GM23338 (cell line): ENCODE data around the gene NOXA1. TPM values are rescaled to one million over a fixed set of nuclear protein-coding genes. Genes with fewer than 3 reads are reported as not detected.

Experiments
- ATAC-seq: fragments of 200-7000 bp; cut with Tn5 transposase; 3 replicates; pipeline ENCODE4 v1.9.1; 2020
- DNase-seq: peaks from one replicate; pipeline ENCODE4 v3.0.0-alpha.2; 2015; ENCODE audit warnings: low spot score
- H2AFZ ChIP-seq: fragments of 200-600 bp; sonication (generic); 2 replicates; pipeline ENCODE4 v1.8.0; 2016; ENCODE audit warnings: antibody characterized with exemption, mild to moderate bottlenecking, moderate library complexity
- H3F3A ChIP-seq: fragments of 200-600 bp; sonication (generic); replicated peaks from 2 replicates; pipeline ENCODE4 v1.8.0; 2017; ENCODE audit warnings: antibody characterized with exemption, mixed run types, low read depth
- H3K27ac ChIP-seq: fragments of 200-600 bp; sonication (generic); 2 replicates; pipeline ENCODE4 v1.6.1; 2016; ENCODE audit warnings: low read depth
- H3K27me3 ChIP-seq: fragments of 200-600 bp; sonication (generic); 2 replicates; pipeline ENCODE4 v1.8.0; 2016; ENCODE audit warnings: mild to moderate bottlenecking, mixed run types, moderate library complexity; ENCODE audit not compliant: insufficient read depth
- H3K36me3 ChIP-seq: fragments of 200-600 bp; sonication (generic); 2 replicates; pipeline ENCODE4 v1.8.0; 2016; ENCODE audit warnings: mild to moderate bottlenecking; ENCODE audit not compliant: insufficient read depth
- H3K4me1 ChIP-seq: fragments of 200-600 bp; sonication (generic); 2 replicates; pipeline ENCODE4 v1.8.0; 2016; ENCODE audit warnings: mild to moderate bottlenecking, moderate library complexity; ENCODE audit not compliant: insufficient read depth
- H3K4me2 ChIP-seq: fragments of 200-600 bp; sonication (generic); 2 replicates; pipeline ENCODE4 v1.7.1; 2017; ENCODE audit warnings: mixed run types
- H3K4me3 ChIP-seq: fragments of 200-600 bp; sonication (generic); 2 replicates; pipeline ENCODE4 v1.6.1; 2016; ENCODE audit warnings: mixed run types
- H3K79me2 ChIP-seq: fragments of 200-600 bp; sonication (generic); replicated peaks from 2 replicates; pipeline ENCODE4 v1.8.0; 2017; ENCODE audit warnings: mild to moderate bottlenecking; ENCODE audit not compliant: insufficient read depth
- H3K9me2 ChIP-seq: fragments of 200-600 bp; sonication (generic); 2 replicates; pipeline ENCODE4 v1.8.0; 2017; ENCODE audit not compliant: insufficient read depth
- H4K20me1 ChIP-seq: fragments of 200-600 bp; sonication (generic); replicated peaks from 2 replicates; pipeline ENCODE4 v1.8.0; 2017; ENCODE audit warnings: mild to moderate bottlenecking; ENCODE audit not compliant: insufficient read depth
- H3K27ac Mint-ChIP-seq: 2 replicates; pipeline ENCODE4 v1.8.0; 2020; ENCODE audit warnings: inconsistent platforms, mild to moderate bottlenecking, moderate library complexity, mixed read lengths
- H3K27me3 Mint-ChIP-seq: 3 replicates; pipeline ENCODE4 v1.8.0; 2022; ENCODE audit warnings: low read depth, mild to moderate bottlenecking, moderate library complexity, mixed read lengths, inconsistent platforms; ENCODE audit not compliant: insufficient read depth, poor library complexity
- H3K36me3 Mint-ChIP-seq: 3 replicates; pipeline ENCODE4 v1.8.0; 2021; ENCODE audit warnings: low read depth, mild to moderate bottlenecking, inconsistent platforms, moderate library complexity, mixed read lengths
- H3K4me1 Mint-ChIP-seq: 3 replicates; pipeline ENCODE4 v1.8.0; 2020; ENCODE audit warnings: mild to moderate bottlenecking, inconsistent platforms, mixed read lengths
- H3K4me3 Mint-ChIP-seq: 3 replicates; pipeline ENCODE4 v1.8.0; 2021; ENCODE audit warnings: moderate library complexity, mild to moderate bottlenecking, inconsistent platforms, mixed read lengths
- H3K9me3 Mint-ChIP-seq: 3 replicates; pipeline ENCODE4 v1.8.0; 2020; ENCODE audit warnings: moderate library complexity, mild to moderate bottlenecking, inconsistent platforms, mixed read lengths
- CREB1 ChIP-seq: fragments of 250-450 bp; sonication (Bioruptor Pico); IDR thresholded peaks from 2 replicates; pipeline ENCODE4 v1.5.0; 2020; ENCODE audit warnings: low read depth, mild to moderate bottlenecking, moderate library complexity
- ETS1 ChIP-seq: IDR thresholded peaks from 2 replicates; pipeline ENCODE4 v1.6.1; 2016; ENCODE audit warnings: antibody characterized with exemption
- EZH2phosphoT487 ChIP-seq: fragments of 200-600 bp; sonication (generic); IDR thresholded peaks from one replicate; pipeline ENCODE4 v1.8.1; 2018; ENCODE audit warnings: antibody characterized with exemption; ENCODE audit not compliant: unreplicated experiment
- POLR2AphosphoS5 ChIP-seq: IDR thresholded peaks from 2 replicates; pipeline ENCODE4 v1.6.1; 2016; ENCODE audit warnings: antibody characterized with exemption, low read depth
- REST ChIP-seq: IDR thresholded peaks from one replicate; pipeline ENCODE4 v1.6.1; 2018; ENCODE audit warnings: antibody characterized with exemption; ENCODE audit not compliant: unreplicated experiment
- STAT1 ChIP-seq: IDR thresholded peaks from one replicate; pipeline ENCODE4 v1.6.1; 2016; ENCODE audit warnings: antibody characterized with exemption; ENCODE audit not compliant: unreplicated experiment
- polyA plus RNA-seq: library from polyadenylated mRNA; unstranded; fragments of >200 nt; fragmentation: Nextera tagmentation; extraction: Ambion mirVana; gene quantifications from 2 replicates; pipeline ENCODE4 v1.2.1, GENCODE V29; 2016
- total RNA-seq: library from RNA; depleted of rRNA; stranded (reverse); fragments of >200 nt; shearing (Covaris generic); gene quantifications from 2 replicates; pipeline ENCODE4 v1.2.3, GENCODE V29; 2014

The NOXA1 gene
- total and polyA plus RNA-seq, 2 experiments from 2014 or later = 0.59 to 0.68 TPM

GRCh38 chr9:137417161-137418021 lies 5.8 kb upstream of the NOXA1 start:
- Histone ChIP-seq H3K27ac (no peak overlapping the region), H3K9me2 (no peaks in the 10 kb centered on the region)

GRCh38 chr9:137421838-137422603 lies 1.2 kb upstream of the NOXA1 start:
- peaks cover 4% of the 10 kb centered on the region; the same call in 1 of the 2 replicates for H4K20me1 ChIP-seq
- H3K4me3 Mint-ChIP-seq = peak overlapping the region; percentile 86
- H3K27me3 ChIP-seq = peaks cover 9% of the 10 kb centered on the region
- peak overlapping the region; percentile 97 for H3K4me2 ChIP-seq
- peak overlapping the region; percentile 89 for H3K4me3 ChIP-seq
- H3K36me3 Mint-ChIP-seq = no peaks in the 10 kb centered on the region; the same call in 2 of the 3 replicates
- no peak overlapping the region for H3K27ac ChIP-seq
- H3K27me3 Mint-ChIP-seq = peaks cover 10% of the 10 kb centered on the region
- H3K27ac Mint-ChIP-seq = no peak overlapping the region
- H3K9me2 ChIP-seq = no peaks in the 10 kb centered on the region
- H3K4me1 ChIP-seq = peaks cover 6% of the 10 kb centered on the region
- peaks cover 4% of the 10 kb centered on the region; the same call in 2 of the 3 replicates for H3K4me1 Mint-ChIP-seq
- H3K36me3 ChIP-seq = no peaks in the 10 kb centered on the region
- DNase-seq = no peak
- peaks cover 3% of the 10 kb centered on the region; the same call in 1 of the 2 replicates for H3F3A ChIP-seq
- H2AFZ ChIP-seq = peak overlapping the region; percentile 89
- H3K79me2 ChIP-seq = peaks cover 25% of the 10 kb centered on the region
- H3K9me3 Mint-ChIP-seq = no peaks in the 10 kb centered on the region; the same call in 2 of the 3 replicates
- no peak; the same call in 2 of the 3 replicates for ATAC-seq
- TF ChIP-seq ETS1 = no peak

More at GRCh38 chr9:137417161-137418021, 5.8 kb upstream of the NOXA1 start:
- no peaks in the 10 kb centered on the region for H3K36me3 ChIP-seq
- ATAC-seq (peak; percentile 31), DNase-seq (peak; percentile 35)
- no peak overlapping the region for H3K4me3 Mint-ChIP-seq
- no peaks in the 10 kb centered on the region; the same call in 2 of the 3 replicates for H3K9me3 Mint-ChIP-seq
- no peaks in the 10 kb centered on the region; the same call in 2 of the 3 replicates for H3K36me3 Mint-ChIP-seq
- 0 out of 2 replicates have a peak, but pooled peaks cover 3% of the 10 kb centered on the region for H3F3A ChIP-seq
- H3K4me1 ChIP-seq = peaks cover 6% of the 10 kb centered on the region
- no peak overlapping the region for H2AFZ ChIP-seq
- no peak overlapping the region for H3K27ac Mint-ChIP-seq
- peaks cover 4% of the 10 kb centered on the region; the same call in 2 of the 3 replicates for H3K4me1 Mint-ChIP-seq
- H3K4me3 ChIP-seq = no peak overlapping the region
- peaks cover 4% of the 10 kb centered on the region for H4K20me1 ChIP-seq
- H3K79me2 ChIP-seq = peaks cover 28% of the 10 kb centered on the region
- no peaks in the 10 kb centered on the region for H3K27me3 ChIP-seq
- no peak for TF ChIP-seq CREB1 (CRISPR knock-in tag)
- no peak for TF ChIP-seq EZH2phosphoT487
- no peak for TF ChIP-seq STAT1
- TF ChIP-seq REST = no peak
- TF ChIP-seq POLR2AphosphoS5 = no peak
- no peak overlapping the region for H3K4me2 ChIP-seq
- H3K27me3 Mint-ChIP-seq = peaks cover 4% of the 10 kb centered on the region
